ENCODE results near the gene ANKRD30A.
"Not testable (repeated sequence)": the region's sequence is repeated elsewhere in the genome, so short reads cannot be mapped to it uniquely, and the experiment has no call there.

The ANKRD30A gene

DNA sequence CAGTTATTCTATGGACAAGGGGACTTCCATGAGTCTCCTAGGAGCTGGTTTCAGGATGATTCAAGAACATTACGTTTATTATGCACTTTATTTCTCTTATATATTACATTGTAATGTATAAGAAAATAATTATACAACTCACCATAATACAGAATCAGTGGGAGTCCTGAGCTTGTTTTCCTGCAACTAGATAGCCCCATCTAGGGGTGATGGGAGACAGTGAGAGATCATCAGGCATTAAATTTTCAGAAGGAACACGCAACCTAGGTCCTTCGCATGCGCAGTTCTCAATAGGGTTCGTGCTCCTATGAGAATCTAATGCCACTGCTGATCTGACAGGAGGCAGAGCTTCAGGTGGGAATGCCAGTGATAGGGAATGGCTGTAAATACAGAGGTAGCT, 137.9 kb downstream of the ANKRD30A start:
- DNase-seq = peak; percentile 29

DNA sequence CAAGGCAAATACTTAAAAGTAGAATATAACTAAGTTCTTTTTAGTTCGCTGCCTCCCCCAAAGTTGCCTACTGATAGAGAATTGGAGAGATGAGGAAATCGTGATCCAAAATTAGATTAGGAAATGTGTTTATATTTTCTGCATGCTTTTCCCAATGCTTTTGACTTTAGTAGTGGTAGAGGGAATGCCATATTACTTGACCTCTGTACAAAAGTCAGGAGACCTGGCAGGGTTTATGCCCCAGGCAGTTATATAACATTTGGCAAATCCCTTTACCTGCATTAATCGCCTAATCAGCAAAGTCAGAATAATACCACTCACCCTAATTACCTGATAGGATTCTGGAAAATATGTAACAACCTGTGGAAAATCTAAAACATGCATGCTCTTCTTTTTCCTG, 142.9 kb downstream of the ANKRD30A start:
- DNase-seq = no peak

DNA sequence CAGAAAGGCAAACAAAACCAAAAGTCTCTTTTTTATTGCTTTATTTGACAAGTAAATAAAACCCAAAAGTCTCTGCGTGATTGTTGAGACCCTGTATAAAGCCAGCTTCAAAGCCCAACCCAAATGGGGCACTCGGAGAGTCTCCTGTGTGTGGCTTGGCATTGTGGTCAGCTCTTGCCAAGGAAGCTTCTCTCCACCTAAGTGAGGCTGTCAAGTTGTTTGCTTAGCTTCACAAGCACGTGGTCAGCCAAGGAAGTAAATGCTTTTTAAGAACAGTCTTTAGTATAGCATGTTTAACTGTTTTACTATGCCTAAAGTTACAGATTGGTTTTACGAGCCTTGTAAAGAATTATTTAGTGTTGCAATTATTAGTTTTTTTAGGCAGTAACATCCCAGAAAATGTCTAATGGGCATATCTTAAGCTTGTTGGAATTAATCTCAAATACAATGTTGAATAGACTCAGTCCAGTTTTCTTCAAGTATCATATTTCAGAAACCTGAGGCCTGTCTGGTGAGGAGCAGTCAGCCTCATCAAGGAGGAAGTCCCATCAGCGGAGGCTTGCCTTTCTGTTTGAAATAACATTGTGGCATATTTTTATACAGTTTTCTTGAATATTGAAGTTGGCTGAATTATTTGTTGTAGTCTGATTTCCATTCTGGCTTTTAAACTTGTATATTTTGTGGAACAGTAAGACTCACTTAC, 144.3 kb downstream of the ANKRD30A start:
- DNase-seq = no peak

DNA sequence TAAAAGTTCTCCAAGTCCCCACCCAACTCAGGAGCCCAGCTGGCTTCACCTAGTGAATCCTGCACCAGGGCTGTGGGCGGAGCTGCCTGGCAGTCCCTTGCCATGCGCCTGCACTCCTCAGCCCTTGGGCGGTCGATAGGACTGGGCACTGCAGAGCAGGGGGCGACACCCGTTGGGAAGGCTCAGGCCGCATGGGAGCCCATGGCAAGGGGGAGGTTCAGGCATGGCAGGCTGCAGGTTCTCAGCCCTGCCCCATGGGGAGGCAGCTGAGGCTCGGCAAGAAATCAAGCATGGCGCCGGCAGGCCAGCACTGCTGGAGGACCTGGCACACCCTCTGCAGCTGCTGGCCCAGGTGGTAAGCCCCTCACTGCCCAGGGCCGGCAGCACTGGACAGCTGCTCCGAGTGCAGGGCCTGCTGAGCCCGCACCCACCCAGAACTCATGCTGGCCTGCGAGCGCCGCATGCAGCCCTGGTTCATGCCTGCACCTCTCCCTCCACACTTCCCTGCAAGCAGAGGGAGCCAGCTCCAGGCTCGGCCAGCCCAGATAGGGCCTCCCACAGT, 149.9 kb downstream of the ANKRD30A start:
- no peak for DNase-seq

DNA sequence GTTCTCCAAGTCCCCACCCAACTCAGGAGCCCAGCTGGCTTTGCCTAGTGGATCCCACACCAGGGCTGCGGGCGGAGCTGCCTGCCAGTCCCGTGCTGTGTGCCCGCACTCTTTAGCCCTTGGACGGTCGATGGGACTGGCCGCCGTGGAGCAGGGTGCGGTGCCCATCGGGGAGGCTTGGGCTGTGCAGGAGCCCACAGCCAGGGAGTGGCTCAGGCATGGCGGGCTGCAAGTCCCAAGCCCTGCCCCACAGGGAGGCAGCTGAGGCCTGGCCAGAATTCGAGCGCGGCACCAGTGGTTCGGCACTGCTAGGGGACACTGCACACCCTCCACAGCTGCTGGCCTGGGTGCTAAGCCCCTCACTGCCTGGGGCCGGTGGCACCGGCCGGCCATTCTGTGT, 159.7 kb downstream of the ANKRD30A start:
- DNase-seq = no peak

DNA sequence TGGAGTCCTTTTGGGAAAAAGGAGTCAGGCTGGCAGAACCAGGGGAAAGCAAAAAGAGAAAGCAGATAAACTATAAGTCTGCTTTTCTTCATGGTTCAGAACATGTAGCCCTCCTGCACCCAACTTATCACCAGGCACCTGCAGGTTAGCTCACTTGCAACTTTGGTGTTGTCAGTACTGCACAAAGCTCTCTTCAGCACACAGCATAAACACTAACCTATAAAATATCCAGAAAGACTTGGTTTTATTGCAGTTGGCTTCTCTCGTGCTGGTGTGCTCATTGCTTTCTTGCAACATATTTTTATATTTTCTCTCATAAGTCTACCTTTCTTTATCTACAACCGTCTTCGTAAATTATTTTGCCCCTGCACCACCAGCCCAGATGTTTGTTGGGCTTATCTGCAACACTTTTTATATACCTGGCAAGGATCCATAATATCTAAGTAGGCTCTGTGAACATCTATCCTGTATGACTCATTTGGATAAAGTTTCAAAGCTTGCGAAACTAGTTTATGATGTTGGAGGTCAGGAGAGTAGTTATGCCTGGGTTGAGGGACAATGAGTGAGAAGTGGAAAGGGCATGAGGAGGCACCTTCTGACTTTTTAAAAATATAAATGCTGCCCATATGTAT, 164.6 kb downstream of the ANKRD30A start:
- peak; percentile 24 for DNase-seq

DNA sequence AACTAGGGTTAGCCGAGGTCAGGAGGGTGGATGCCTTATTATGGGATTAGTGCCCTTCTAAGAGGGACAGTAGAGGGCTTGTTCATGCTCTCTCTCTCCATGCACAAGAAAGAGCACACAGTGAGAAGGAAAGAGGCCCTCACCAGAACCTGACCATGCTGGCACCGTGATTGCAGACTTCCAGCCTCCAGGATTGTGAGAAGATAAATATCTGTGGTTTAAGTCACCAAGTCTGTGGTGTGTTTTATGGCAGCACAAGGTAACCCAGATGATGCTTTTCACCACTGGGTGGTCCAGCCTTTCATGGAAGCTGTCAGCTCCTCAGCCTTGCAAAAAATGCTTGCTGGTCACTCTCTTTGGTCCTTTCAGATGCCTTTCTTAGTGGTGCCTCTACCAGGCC, 175.9 kb downstream of the ANKRD30A start:
- no peak for DNase-seq

DNA sequence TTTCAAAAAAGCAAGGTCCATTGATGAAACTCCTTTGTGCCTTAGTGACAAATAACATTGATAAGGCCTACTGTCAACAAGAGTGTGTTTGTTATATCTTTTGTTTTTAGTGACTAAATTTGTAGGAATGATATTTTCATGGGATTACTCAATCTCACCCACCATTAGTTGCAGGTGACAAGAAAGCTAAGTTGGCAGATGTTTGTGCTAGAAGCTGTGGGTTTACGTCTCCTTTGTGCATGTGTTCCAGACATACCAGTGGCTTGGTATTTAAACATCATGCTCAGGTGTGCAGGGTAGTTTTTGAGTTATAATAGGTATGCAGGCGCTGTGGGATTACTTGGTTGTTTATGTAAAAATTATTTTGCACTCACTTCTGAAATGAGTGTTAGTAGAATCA, 178.6 kb downstream of the ANKRD30A start:
- DNase-seq = no peak

DNA sequence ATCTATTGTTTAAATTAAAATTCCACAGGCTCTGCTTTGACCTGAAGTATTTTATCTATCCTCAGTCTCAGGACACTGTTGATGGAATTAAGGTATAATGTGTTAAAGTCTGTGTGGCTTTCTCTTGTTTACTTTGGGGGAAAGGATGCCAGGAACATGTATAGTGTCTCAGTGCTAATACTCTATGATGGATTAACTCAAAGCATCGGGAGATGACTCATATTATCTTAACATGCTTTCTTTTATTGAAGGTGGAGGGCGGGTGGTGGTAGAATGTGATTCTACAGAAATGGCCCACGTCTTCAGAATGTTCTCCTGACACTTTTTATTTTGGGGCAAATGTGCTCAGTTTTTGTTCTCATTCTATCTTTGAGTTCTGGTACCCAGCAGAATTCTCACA, 189.0 kb downstream of the ANKRD30A start:
- DNase-seq = no peak

DNA sequence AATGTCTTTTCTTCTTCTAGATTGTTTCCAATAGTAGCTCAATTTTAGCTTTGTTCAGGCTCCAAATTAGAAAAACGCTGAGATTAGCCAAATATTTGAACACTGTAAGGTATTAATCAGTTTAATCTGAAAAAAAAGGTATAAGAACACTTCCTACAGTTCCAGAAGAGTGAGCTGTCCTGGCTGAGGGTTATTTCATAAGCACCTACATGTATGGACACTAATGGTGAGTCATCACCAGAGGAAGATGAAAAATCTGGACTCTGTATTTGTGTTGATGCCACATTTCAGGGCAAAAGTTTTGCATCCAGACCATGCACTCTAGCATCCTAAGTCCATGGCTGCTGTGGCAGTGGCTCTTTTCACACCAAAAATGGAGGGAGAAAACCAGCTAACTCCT, 189.5 kb downstream of the ANKRD30A start:
- DNase-seq = no peak

DNA sequence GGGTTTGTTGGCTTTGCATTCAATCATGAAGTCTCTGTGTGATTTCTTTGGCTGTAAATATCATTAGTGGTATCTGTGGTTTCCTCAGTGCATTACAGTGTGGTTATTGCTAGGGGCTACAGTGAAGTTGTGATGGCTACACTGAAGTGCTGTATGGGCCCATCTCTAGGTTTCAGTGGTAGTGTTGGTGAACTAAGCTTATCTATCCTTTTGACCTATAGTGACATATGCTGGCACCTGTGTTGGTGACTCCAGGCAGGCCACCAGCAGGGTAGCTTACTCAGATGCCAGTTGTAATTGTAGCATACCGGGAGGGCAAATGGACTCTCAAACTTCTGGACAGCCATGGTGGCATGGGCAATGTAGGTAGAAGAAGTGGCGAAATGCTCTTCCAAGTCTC, 219.0 kb downstream of the ANKRD30A start:
- no peak for DNase-seq

DNA sequence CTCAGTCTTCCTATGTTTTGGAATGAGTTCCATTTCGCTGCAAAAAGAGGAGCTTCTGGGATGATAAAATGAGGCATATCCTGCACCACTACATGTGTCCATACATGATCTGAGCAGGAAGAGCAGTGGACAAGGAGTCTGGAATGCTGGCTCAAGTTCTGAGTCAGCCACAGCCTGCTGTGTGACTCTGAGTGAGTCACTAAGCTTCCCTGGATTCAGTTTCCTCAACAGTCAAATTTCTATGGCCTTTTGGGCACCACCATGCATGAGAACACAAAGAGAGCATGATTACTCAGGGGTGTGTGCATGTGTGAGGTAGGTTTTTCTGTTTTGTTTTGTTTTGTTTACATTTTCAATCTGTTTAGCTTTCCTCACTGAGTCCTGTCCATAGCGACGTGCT, 254.6 kb downstream of the ANKRD30A start:
- DNase-seq = no peak

DNA sequence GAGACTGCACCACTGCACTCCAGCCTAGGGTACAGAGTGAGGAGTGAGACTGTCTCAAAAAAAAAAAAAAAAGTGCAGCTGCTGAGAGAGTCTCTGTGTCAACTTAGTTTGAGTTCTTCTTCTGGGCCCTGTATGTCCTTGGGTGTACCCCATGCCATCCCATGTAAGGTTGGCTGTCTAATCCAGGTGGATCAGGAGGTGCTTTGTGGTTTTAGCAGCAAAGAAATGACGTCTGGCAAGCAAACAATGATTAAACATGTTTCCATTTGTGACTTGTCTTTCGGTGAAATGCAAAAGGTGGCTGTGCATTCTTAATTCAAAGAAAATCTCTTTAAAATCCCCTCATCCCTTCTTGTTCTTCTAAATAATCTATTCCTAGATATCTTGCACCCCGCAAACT, 255.9 kb downstream of the ANKRD30A start:
- DNase-seq = no peak

DNA sequence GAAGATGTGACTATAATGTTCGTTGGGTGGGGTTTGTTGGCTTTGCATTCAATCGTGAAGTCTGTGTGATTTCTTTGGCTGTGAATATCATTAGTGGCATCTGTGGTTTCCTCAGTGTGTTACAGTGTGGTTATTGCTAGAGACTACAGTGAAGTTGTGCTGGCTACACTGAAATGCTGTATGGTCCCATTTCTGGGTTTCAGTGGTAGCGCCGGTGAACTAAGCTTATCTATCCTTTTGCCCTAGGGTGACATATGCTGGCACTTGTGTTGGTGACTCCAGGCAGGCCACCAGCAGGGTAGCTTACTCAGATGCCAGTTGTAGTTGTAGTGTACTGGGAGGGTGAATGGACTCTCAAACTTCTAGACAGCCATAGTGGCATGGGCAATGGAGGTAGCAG, 259.5 kb downstream of the ANKRD30A start:
- no peak for DNase-seq

DNA sequence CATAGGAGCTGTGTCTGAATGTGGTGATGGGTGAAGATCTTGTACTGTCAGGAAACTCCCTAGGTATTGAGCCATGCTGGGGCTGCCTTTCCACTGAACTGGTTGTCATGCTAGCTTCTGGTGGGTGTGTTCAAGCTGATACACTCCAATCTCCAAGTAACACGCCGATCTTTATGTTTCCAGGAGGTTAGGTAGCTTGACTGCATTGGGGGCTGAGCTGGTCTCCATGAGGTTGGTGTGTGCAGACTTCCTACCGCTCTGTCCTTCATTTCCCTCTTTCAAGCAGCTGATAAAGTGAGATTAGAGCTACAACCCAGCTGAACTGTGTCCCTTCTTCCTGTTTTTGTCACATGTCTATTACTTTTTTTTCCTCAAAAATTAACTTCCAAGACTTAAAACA, 265.5 kb downstream of the ANKRD30A start:
- DNase-seq = peak; percentile 75

DNA sequence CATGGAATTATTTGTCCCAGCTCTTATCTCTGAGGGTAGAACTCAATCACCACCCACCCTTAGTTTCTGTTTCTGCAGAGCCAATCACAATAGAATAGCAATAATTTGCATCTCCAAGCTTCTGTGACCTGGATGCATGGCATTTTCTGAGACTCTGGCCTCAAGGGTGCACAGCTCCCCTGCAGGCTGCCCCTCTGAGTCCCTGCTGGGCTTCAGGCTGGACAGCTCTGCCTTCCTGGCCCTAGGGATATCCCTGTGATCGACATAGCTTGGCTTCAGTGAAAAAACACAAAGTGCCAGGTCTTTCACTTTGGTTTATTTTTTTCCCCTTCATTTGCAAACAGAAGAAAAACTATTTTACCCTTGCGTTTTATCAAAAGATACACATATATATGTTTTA, 275.4 kb downstream of the ANKRD30A start:
- DNase-seq = not testable (repeated sequence)

DNA sequence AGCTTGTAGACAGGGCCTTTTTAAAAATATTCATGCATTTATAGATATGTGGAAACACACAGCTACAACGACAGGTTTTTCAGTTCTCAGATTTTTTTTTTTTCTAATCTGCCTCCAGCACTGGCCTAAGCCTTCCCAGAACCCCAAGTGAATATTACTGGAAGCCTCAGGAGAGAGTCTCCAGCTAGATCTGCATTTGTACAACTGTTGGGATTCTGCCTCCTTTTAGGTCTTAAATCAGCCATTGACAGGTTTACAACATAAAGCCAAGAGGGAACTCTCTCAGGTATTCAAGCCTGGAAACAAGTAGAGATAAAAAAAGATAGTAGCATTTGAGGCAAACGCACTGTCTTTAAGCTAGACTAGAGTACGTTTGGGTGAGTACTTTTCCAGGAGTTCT, 275.8 kb downstream of the ANKRD30A start:
- DNase-seq = no peak

DNA sequence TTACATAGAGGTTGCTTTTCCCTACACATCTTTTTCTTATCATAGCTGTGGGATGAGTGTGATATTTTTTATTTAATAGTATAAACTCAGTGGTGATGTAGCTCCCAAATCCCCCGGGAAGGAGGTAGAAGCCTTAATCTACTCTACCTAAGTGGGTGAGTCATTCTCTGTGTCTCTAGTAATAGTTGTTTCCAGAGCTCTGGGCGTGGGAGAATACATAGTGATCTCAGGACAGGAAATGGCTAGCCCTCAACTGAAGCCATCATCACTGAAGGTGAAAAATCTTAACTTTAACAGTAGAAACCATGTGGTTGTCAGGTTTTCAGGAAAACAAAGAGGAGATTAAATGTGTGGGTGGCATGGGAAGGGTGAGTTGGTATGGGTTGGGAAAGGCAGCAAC, 278.4 kb downstream of the ANKRD30A start:
- DNase-seq = no peak
